Skin epidermis (tissue), 12 donors: ENCODE data around the gene SUMO3.

Source experiments
- H3K27ac ChIP-seq, 21 experiments: fragments of 200-600 bp; sonication (generic) in 11 of 21; one replicate each; pipeline ENCODE4 v1.5.0; 2020; ENCODE audit warnings: mild to moderate bottlenecking in 3 of 21, inconsistent platforms in 2 of 21, moderate library complexity in 2 of 21
- H3K4me3 ChIP-seq, 7 experiments: fragments of 200-600 bp; sonication (generic) in 2 of 7; one replicate each; pipeline ENCODE4 v1.5.0; 2020; ENCODE audit warnings: inconsistent platforms in 2 of 7, mild to moderate bottlenecking in 2 of 7, moderate library complexity in 1 of 7

SUMO3 gene

DNA sequence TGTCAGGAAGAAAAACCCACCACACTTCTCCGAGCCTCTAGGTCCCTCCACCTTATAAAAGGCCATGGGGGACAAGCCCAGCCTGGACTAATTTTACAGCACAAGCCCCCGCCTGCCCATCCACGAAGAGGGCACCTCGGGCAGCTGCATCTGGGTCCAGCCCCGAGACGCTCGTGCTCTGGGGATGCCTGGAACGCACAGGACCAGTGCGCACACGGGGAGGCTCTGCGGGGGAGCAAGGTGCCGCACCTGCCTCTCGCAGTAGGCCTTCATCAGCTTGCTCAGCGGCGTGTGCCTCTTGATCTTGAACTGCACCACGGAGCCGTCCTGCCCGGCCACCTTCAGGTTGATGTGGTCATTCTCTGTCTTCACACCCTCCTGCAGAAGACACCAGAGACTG lies 4.1 kb downstream of the SUMO3 start:
- H3K27ac ChIP-seq = peak overlapping the region in 6 of 21 experiments; percentile 3 to 71 (median 14)

DNA sequence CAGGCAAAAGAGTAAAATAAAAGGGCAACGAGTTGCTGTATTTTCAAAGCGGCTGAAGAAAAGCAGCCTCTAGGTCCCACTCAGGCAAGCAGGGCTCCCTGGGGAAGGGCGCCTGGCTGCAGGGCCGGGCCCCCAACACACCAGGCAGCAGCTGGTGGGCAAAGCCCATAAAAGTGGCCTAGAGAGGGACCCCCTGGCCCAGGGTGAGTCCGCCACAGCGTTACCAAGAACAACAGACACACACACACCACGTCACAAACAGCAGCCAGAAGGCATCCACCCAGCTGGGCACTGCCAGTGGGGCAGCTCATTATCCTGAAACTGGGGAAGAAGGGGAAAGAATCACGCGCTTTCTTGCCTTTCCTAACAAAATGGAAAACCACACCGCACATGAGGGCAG lies 4.7 kb downstream of the SUMO3 start:
- H3K4me3 ChIP-seq = no peak overlapping the region
- H3K27ac ChIP-seq = peak overlapping the region in 4 of 21 experiments; percentile 8 to 71 (median 30)

More for the DNA sequence above, 4.1 kb downstream of the SUMO3 start:
- H3K4me3 ChIP-seq = no peak overlapping the region

GRCh38 chr21:44812640-44813039 lies 5.2 kb downstream of the SUMO3 start:
- Histone ChIP-seq H3K4me3 (no peak overlapping the region), H3K27ac (peak overlapping the region in 2 of 21 experiments; percentile 8 to 18)

DNA sequence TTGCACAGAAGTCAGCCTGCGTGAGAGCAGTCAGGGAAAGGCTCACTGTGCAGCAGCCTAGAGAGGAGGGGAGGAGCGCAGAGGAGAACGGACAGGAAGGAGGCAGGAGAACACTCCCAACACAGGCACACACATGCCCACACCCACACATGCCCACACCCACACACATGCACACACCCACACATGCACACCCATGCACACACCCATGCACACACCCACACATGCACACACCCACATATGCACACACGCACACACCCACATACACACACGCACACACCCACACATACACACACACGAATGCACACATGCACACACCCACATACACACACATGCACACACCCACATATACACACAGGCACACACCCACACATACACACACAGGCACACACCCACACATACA lies 7.1 kb downstream of the SUMO3 start:
- no peak overlapping the region for H3K27ac ChIP-seq
- H3K4me3 ChIP-seq = no peak overlapping the region

GRCh38 chr21:44805859-44806258 lies 12.0 kb downstream of the SUMO3 start:
- Histone ChIP-seq H3K27ac (no peak overlapping the region), H3K4me3 (no peak overlapping the region)

GRCh38 chr21:44805226-44805625 lies 12.6 kb downstream of the SUMO3 start:
- Histone ChIP-seq H3K4me3 (no peak overlapping the region), H3K27ac (no peak overlapping the region)

DNA sequence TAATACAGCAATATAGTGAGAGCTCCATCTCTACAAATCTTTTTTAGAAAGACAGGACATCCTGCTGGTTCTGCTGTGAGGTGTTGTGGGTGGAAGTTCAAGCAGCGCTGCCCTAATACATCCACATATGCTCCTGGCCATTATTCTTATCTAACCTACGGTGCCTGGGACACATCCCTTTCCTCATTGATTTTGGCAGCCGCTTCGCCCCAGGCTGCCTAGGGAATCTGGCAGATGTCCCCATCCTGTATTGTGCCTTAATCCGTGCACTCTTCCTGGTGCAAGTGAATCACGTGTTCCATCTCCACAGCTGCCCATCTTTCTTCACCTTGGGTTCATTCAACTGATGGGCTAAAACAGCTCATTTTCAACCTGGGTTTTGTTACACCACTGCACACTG lies 13.1 kb downstream of the SUMO3 start:
- no peak overlapping the region for H3K4me3 ChIP-seq
- no peak overlapping the region for H3K27ac ChIP-seq

DNA sequence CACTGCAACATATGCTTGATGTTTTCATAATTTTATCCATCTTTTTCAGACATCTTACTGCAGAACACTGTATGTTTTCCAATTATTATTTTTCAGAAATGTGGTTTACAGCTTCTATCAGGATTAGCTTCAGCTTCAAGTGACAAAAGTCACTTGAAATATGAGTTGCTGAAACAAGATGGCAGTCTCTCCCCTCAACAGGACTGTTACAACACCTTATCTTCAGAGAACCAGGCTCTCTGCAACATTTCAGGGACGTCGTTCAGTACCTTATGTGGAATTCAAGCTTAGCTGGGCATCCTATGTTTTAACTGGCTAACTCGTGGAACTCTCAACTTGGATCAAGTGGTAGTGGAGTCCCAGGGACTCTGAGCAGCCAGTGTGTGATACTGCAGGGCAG lies 14.2 kb downstream of the SUMO3 start:
- Histone ChIP-seq H3K27ac (no peak overlapping the region), H3K4me3 (no peak overlapping the region)

GRCh38 chr21:44802396-44803153 lies 15.3 kb downstream of the SUMO3 start:
- peak overlapping the region in 20 of 21 experiments; percentile 71 to 91 (median 85) for H3K27ac ChIP-seq
- peak overlapping the region; percentile 80 to 99 (median 92) for H3K4me3 ChIP-seq

DNA sequence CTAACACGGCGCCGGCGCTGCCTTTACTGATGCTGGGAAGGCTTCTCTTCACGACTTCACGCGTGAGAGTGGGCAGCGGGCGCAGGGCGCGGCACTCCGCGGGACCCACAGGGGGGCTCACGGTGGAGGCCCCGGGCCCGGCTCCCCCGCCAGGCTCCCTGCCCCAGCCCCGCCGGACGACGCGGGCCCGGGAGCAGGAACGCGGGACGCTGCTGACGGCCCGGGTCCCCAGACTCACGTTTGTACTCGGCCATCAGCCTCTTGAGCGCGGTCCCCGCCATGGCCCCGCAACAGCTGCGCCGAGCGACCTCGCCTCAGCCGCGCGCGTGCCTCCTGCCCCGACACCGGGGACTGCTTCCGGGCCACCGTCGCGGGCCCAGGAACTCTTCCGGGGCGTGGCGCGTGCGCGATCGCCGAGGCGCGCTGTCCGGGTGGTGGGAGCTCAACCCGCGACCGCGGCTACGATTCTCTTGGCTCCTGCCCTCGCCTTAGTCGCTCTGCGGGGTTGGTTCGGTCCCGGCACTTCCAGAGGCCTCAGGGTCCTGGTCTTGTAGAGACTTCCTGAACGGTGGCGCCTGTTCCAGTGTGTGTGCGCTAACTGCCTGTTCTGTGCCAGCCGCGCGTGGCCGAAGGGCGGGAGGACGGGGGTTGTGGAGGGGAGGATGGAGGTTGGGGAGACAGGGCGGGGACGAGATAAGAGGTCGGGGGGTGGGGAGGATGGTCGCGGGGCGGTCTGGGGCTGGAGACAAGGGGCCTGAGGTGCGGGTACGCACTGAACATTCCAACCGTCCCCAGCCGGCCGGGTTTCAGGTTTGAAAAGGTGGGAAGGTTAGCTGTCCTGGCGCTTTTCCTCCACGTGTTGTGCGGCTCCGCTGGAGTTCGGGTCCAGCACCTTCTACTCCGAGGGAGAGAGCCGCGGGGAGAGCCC lies 16.1 kb downstream of the SUMO3 start, which contains the start of gene UBE2G2:
Gene UBE2G2, minus strand, starts transcription at position 353 of the 928 bp plus-strand sequence. Its CDS starts 72 bp downstream, at position 281.
- peak within 1 kb of the TSS; percentile 80 to 99 (median 92) for H3K4me3 ChIP-seq
- peak within 1 kb of the TSS; percentile 58 to 91 (median 85) for H3K27ac ChIP-seq

DNA sequence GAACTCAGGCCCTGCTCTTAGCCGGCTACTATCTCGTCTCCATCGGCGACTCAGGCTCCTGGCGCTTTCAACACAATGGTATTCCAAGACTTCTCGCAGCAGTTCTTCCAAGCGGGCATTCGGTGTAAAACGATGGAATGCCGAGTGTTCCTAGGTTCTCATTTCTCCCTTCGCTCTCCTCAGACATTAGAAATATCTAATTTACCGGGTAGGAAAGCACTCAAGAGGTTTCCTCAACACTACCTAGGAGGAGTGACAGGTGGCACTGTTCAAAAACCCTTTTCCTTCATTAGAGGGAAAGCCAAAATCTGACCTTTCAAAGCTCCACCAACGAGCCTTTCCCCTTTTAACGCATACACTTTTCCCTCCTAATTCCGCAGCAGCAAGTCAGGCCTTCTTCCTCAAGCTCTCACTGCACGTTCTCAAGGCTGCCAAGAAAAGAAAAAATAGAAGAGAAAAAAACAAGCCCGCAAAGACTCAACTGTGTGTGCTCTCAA lies 16.8 kb downstream of the SUMO3 start:
- Histone ChIP-seq H3K4me3 (peak overlapping the region; percentile 80 to 99 (median 92)), H3K27ac (peak overlapping the region in 20 of 21 experiments; percentile 71 to 91 (median 85))

GRCh38 chr21:44800103-44800502 lies 17.8 kb downstream of the SUMO3 start:
- Histone ChIP-seq H3K27ac (peak overlapping the region in 1 of 21 experiments; percentile 90), H3K4me3 (peak overlapping the region in 3 of 7 experiments; percentile 89 to 99 (median 96))

DNA sequence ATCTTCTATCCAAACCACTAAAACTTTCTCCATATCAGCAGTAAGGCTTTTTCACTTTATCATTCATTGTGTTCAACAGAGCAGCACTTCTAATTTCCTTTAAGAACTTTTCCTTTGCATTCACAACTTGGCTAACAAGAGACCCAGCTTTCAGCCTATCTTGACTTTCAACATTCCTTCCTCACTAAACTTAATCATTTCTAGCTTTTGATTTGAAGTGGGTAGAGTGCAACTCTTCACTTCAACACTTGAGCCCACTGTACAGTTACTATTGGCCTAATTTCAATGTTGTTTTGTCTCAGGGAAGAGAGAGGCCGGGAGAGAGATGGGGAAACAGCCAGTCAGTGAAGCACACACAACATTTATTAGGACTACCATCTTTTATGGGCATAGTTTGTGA lies 18.2 kb downstream of the SUMO3 start:
- Histone ChIP-seq H3K27ac (no peak overlapping the region), H3K4me3 (no peak overlapping the region)

GRCh38 chr21:44797775-44798174 lies 20.1 kb downstream of the SUMO3 start:
- Histone ChIP-seq H3K4me3 (no peak overlapping the region), H3K27ac (no peak overlapping the region)

GRCh38 chr21:44795342-44795741 lies 22.5 kb downstream of the SUMO3 start:
- Histone ChIP-seq H3K27ac (no peak overlapping the region), H3K4me3 (no peak overlapping the region)

DNA sequence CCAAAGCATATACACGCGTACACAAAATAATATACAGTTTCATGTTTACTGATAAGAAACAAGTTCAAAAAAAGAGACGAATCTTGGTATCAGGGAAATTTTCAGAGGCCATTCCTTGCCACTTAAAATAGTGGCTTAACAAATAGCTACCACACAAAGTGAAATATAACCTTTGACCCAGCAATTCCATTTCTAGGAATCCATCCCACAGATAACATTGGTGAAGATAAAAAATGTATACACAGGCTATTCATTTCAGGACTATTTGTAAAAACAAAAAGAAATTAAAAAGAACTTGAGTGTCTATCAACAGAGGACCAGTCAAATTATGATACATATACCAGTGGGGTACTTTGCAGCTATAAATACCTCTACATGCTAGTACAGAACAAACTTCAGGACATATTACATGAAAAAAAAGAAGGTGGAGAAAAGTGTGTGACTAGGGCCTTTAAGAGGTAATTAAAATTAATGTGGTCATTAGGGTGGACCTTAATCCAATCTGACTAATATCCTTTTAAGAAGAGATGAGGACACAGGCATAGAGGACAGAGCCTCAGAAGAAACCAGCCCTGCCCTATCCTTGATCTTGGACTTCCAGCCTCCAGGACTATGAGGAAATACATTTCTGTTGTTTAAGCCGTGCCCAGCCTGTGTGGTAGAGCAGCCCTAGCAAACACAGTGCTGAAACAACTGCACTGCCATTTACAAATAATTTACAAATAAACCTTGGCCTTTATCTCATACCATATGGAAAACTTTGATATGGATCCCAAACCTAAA lies 24.1 kb downstream of the SUMO3 start:
- H3K4me3 ChIP-seq = no peak overlapping the region
- H3K27ac ChIP-seq = no peak overlapping the region

- Histone ChIP-seq H3K27ac (peak overlapping the region in 2 of 21 experiments; percentile 5 to 12), H3K4me3 (no peak overlapping the region)
Observed at GRCh38 chr21:44792702-44793591, 24.9 kb downstream of the SUMO3 start.

GRCh38 chr21:44791993-44792392 lies 25.9 kb downstream of the SUMO3 start:
- no peak overlapping the region for H3K27ac ChIP-seq
- no peak overlapping the region for H3K4me3 ChIP-seq
